GM04504 (cell line): ENCODE data around the gene WDR73.
A peak's percentile ranks its signal among the peaks of the same experiment; 100 is the strongest.

Experiments used
- DNase-seq: peaks from one replicate; pipeline ENCODE4 v3.0.0-alpha.2; 2012; ENCODE audit warnings: low read depth

The WDR73 gene

DNA sequence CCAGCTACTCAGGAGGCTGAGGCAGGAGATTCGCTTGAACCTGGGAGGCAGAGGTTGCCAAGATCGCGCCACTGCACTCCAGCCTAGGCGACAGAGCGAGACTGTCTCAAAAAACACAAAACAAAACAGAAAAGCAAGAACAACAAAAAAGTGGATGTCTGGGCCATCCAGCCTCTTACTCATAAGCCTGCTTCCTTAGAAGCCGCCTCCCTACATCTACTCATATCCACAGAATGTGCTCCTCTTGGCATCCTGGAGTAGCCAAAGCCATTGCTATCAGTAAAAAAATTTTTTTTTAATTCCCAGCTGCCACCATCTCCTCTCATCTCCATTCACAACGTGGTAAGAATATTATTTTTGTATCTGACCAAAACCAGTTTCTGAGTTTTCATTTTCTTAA is 42.5 kb downstream of the WDR73 start:
- DNase-seq = no peak

DNA sequence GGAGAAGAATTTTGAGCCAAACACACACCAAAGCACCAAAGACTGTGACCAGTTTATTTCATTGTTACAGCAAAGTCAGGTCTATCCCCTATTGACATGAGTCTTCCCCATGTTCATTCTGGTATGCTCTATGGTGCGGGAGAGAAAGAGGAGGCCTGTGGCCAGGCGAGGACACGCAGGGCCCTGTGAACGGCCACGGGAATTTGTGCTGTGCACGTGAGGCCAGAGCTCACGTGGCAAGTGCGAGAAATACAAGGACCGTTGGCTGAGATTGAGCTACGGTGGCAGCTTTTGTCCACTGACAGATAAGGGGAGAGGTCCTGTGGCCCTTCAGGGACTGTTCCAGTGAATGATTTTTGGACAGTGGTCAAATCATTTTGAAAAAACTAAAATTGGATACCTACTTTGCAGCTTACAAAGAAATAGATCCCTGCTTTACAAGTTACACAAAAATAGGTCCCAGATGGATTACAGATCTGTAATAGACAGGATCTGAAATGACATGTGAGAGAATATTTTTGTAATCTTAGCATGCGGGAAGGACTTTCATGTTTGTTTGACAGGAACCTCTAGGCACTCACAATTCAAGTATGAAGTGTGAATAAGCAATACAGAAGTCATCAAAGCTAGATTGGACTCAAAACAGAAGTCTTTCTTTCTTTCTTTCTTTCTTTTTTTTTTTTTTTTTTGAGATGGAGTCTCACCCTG is 44.1 kb downstream of the WDR73 start:
- DNase-seq = no peak

DNA sequence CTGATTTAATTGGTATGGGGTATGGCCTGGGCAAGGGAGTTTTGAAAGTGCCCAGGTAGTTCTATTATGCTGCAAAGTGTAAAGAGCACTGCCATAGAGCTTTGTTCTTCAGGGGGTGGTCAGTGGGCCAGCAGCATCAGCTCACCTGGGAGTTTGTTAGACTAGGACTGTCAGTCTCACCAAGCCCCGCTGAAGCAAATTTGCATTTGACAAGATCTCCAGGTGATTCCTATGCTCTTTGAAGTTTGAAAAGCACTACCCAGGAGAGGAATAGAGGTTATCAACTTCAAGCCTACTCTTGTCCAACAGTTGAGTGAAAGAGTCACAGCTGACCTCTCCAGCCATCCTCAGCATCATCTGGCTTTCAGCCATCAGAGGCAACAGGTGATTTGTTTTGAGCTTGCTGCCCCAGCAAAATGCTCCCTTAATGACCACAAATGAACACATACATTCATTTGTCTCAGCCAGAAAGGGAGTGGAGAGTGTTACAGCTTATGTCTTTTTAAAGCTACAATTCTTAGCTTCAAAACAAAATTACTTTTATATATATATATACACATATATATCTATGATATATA is 45.3 kb downstream of the WDR73 start:
- DNase-seq = no peak

DNA sequence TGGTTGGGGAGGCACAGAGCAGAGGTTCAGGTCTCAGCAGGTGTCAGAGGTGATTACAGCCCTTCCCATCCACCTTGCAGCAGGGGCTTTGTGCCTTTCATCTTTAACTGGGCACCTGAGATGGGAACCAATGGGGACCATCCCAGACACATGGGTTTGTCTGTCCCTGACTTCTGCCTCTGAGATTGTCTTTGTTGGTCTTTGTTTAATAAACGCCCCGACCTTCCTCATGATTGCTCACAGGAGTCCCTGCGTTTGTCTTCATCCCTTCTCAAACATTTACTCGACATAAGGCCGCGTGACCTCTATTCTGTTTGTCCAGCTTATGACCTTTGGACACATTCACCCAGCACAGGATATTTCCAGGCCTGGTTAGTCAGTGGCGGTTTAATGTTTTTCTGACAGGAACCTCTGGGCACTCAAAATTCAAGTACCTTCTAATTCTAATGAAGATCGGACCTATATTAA is 47.4 kb downstream of the WDR73 start:
- DNase-seq = no peak

DNA sequence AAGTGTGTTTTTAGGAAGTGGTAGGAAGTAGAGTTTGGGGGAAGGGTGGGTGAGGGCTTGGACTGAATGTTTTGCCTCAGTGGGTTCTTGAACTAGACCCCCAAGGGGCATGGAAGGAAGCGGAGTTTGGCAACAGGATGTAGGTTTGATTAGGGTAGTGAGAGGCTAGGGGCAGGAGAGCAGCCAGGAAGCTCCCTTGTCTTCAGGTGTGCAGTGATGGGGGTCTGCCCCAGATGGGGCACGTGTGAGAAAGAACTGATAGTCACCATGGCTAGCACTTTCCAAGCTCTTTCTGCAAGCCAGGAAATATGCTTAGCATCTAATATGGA is 48.6 kb downstream of the WDR73 start:
- no peak for DNase-seq

DNA sequence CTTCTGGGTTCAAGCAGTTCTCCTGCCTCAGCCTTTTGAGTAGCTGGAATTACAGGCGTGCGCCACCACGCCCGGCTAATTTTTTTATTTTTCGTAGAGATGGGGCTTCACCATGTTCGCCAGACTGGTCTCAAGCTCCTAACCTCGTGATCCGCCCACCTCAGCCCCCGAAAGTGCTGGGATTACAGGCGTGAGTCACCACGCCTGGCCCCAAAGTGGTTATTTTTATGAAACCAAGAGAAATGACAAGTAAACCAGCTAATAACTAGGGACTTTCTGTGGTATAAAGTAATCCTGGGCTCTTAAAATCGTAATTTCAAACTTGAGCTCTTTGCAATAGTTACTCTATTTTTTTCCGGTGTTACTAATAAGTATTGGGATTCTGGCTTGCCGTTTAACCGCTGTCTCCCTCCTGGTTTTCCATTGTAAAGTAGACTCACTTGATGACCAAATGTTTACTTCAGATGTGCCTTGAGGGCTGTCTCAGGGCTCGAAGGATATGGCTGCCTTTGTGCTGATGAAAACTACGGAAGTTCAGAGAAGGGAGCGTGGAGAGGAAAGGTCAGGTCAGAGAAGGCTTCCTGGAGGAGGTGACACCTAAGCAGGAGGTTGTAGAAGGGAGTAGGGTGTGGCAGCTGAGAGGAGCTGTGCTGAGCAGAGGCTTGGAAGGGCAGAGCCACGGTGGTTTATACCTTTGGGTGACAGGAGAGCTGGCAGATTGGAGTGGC is 49.1 kb downstream of the WDR73 start:
- DNase-seq = no peak

DNA sequence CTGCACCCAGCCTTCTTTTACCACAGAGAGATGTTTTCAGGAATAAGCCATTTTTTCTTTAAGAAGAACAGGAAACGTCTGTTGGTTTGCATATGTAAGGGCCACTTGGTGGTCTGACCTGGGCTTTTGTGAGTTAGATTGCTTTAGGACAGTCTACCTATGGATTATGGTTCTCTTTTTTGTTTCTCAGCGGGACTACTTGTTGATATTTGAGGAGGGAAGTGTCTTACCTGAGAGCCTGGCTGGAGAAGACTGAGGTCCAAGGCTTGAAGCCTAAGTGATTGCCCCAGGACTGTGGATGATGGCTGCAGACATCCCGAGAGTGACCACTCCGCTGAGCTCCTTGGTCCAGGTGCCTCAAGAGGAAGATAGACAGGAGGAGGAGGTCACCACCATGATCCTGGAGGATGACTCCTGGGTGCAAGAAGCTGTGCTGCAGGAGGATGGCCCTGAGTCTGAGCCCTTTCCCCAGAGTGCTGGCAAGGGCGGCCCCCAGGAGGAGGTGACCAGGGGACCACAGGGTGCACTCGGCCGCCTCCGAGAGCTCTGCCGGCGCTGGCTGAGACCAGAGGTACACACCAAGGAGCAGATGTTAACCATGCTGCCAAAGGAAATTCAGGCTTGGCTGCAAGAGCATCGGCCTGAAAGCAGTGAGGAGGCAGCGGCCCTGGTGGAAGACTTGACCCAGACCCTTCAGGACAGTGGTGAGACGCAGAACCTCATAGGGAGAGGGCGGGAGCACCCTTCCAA is 50.3 kb downstream of the WDR73 start:
- DNase-seq = no peak

DNA sequence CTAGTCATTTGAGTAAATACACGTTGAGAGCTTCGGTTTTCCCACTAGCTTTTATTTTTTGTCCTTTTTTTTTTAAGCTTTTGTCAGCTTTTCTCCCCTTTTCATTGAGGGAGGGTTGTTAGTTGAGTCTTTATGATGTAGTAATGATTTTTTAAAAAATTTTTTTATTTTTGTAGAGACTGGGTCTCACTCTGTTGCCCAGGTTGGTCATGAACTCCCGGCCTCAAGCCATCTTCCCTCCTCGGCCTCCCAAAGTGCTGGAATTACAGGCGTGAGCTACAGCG is 52.6 kb downstream of the WDR73 start:
- DNase-seq = no peak

DNA sequence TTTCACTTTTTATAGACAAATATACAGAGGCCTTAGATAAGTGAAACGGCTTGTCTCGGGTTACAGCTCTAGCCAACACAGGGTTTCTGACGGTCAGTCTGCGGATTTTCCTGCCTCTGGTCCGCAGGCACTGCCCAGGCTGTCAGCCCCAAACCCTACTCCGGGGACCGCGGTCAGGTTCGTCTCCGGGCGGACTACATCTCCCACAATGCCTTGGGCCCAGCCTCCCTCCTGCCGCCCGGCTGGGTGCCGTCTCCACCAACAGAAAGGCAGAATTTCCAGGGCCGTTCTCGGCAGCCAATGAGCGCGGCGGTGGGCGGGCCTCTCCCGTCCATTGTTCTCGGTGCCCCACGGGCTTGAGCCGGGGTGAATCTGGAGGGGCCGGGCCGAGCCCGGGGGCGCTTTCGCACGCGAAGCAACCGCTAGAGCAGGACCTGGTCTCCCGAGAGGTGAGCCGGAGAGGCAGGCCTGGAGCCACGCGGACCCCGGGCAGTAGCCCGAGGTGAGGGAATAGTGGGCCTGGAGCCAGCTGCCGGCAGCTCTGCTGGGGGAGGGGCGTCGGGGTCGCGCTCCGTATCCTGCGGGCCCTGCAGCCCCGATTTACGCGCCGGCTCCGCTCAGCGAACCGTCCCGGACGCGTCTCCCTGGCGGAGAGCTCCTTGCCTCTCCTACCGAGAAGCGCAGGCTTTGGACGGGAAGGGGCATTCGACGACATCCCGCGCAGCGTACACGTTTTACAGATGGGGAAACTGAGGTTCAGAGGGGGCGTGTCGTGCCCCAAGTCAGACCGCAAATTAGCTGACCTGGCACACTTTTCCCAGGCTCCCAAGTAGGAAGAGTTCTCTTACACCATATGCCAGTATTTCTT is 53.2 kb downstream of the WDR73 start, which contains the start of gene ZSCAN2:
TSS of gene ZSCAN2 (plus strand) at position 323 of the 868 bp plus-strand sequence. CDS start 2,919 bp downstream, outside the sequence.
- DNase-seq = peak; percentile 87

DNA sequence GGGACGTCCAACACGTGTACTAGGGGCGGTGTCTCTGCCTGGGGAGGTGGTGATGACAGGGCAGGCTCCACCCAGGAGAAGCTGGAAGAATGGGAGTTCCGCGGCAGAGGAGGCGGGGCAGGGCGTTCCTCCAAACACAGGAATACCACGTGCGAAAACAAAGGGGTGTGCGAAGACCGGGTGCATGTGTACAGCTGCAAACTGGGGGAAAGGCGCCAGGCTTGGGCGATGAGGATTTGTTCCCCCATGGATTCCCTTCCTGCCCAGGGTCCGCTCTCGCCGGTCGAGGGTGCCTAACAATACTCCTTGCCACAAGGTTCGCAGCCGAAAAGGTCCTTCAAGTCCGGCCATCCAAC is 53.8 kb downstream of the WDR73 start:
- DNase-seq = peak; percentile 56

DNA sequence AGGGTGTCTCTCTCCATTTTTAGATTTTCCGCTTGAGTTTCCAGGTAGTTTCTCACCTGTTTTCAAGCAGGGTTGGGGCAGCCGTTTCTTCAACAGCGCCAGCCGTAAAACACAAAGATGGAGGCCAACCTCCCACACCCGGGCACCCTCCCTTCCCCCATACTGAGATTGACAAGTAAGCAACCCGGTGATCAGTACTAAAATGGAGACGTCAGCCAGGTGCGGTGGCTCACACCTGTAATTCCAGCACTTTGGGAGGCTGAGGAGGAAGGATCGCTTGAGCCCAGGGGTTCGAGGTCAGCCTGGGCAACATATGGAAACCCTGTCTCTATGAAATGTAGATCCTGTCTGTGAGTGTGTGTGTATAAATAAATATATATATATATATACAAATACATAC is 54.2 kb downstream of the WDR73 start:
- no peak for DNase-seq

DNA sequence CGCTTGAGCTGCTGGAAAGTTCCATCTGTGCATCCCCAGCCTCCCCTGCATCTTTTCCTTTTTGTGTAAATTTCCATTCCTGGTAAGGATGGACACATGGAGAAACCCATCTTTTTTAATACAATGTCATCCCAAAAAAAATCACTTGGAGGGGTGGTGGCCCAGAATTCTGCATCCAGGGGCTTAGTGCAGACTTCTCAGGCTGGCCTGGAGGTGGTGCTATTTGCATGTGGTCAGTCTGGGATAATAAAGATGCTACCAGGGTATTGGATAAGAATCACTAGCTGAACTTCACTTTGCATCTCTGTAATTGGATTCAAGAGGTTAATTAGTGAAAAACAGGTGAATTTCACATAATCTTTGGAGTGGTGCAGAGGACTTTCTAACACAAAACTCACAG is 55.1 kb downstream of the WDR73 start:
- peak; percentile 24 for DNase-seq

DNA sequence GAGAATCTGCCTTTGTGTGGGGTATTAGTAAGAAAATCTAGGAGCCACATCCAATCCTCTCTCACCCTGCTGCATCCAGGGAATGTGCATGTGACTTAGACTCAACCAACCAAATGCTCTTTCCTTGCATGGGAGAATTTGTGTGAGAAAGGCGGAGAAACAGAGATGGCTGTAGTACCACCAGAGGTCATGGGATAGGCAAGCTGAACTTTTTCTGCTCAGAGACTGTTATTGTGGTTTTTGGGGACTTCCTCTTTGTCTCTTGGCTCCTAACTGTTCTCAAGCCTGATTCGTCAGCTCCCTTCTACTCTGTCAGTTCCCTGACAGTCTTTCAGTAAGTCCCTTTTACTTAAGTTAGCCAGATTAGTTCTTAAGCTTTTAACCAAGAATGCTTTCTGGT is 55.8 kb downstream of the WDR73 start:
- no peak for DNase-seq

DNA sequence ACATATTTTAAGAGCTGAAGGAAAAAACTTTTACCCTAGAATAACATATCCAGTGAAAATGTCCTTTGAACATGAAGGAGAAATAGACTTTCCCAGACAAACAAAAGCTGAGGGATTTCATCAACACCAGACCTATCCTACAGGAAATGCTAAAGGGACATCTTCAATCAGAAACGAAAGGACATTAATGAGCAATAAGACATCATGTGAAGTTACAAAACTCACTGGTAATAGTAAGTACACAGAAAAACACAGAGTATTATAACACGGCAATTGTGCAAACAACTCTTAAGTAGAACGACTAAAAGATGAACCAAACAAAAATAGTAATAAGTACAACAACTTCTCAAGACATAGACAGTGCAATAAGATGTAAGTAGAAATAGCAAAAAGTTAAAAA is 56.8 kb downstream of the WDR73 start:
- DNase-seq = no peak

DNA sequence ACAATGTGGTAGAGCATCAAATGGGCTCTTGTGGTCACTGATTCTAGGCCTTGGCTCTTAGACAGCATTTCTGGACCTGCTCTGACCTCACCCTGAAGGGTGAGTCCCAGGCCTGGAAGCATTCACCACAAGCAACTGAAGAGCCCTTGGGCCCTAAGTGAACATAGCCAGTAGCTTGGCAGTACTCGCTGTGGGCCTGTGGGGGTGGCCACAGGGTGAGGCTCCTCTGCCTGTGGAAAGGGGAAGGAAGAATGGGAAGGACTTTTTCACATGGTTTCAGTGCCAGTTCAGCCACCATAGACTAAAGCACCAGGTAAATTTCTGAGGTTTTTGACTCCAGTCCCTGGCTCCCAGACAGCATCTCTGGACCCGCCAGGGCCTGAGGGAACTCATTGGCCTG is 58.4 kb downstream of the WDR73 start:
- no peak for DNase-seq

DNA sequence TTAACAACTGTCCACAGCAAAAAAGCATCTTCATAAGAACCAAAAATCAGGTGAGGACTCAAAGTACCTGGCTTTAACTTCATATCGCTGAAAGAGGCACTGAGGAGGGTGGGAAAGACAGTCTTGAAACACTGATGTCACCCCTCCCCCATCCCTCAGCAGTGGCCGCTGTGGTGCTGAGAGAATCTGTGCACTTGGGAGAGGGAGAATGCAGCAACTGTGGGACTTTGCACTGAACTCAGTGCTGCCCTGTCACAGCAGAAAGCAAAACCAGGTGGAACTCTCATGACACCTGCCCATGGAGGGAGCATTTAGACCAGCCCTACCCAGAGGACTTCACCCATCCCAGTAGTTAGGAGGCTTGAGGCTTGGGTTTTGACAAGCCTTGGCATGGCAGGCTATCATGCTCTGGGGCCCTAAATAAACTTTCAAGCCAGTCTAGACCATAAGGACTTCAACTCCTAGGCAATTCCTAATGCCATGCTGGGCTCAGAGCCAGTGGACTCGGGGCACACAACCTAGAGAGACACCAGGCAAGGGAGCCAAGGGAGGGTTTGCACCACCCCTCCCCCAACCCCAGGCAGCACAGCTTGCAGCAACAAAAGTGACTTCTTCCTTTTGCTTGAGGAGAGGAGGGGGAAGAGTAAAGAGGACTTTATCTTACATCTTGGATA is 59.3 kb downstream of the WDR73 start:
- no peak for DNase-seq

DNA sequence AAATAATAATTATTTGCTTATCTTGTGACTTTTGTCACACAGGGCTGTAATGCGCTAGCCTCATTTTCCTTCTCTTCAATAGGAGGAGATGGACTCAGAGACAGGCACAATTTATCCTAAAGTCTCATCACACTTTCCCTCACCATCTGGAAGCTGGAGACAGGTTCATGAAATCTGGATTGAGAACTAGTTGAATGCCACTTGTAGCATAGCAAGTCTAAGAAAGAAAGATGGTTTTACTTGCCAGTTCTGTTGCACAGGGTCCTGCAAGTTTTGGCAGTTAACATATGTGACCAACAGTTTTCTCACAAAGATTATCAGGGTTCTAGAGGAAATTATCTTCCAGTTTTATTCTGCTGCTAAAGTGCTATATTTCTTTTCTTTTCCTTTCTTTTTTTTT is 62.3 kb downstream of the WDR73 start:
- DNase-seq = no peak

DNA sequence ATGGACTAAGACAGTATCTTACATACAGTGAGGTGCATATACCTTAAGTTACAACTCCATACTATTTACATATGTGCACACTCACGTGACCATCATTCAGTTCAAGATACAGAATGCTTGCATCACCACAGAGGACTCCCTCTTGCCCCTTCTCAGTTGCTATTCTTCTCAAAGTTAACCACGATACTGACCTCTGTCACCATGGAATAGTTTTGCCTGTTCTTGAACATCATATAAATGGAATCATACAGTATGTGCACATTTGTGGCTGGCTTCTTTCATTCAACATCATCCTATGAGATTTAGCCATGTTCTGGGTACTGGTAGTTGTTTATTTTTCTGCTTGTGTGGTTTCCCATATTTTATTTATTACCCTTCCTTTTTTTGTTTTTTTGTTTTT is 63.7 kb downstream of the WDR73 start:
- DNase-seq = no peak
